ENCODE results near the gene TMEM120B. TPM values are rescaled to one million over a fixed set of nuclear protein-coding genes. Genes with fewer than 3 reads are reported as not detected.

TMEM120B gene
- total and polyA plus RNA-seq, 2 of the 13 experiments (the other 11 are each of a cell fraction or from before 2014, with no cell fraction given): 7.1 to 12.9 TPM

GRCh38 chr12:121793838-121794533 is 81.4 kb downstream of the TMEM120B start (continued):
- no peak for TF ChIP-seq MAFG (CRISPR knock-in tag; IDR thresholded peaks at IDR 0.05)
- peak; percentile 53; the same call in 1 of the 2 replicates for TF ChIP-seq ATF2 (CRISPR knock-in tag; IDR thresholded peaks at IDR 0.05)
- TF ChIP-seq ZHX2 (IDR thresholded peaks at IDR 0.05; ENCODE audit: low read depth): 0 out of 2 replicates have a peak, but pooled peaks have one; percentile 25
- TF ChIP-seq ZHX2 (CRISPR knock-in tag; IDR thresholded peaks at IDR 0.05; ENCODE audit: borderline replicate concordance): no peak; the same call in 1 of the 2 replicates
- peak; percentile 82 for TF ChIP-seq IKZF4 (CRISPR knock-in tag; IDR thresholded peaks at IDR 0.05; ENCODE audit: borderline replicate concordance, low read depth, not compliant biosample characterization)
- TF ChIP-seq ZBTB38 (CRISPR knock-in tag; IDR thresholded peaks at IDR 0.05): peak; percentile 93
- peak; percentile 57 for TF ChIP-seq ZMYM4 (CRISPR knock-in tag; IDR thresholded peaks at IDR 0.05)
- TF ChIP-seq ZNF709 (CRISPR knock-in tag; IDR thresholded peaks at IDR 0.05): no peak
- peak; percentile 90 for TF ChIP-seq GABPB1 (CRISPR knock-in tag; IDR thresholded peaks at IDR 0.05)
- TF ChIP-seq FOXC1 (CRISPR knock-in tag; IDR thresholded peaks at IDR 0.05; ENCODE audit: borderline replicate concordance): peak; percentile 87
- no peak for TF ChIP-seq DBP (CRISPR knock-in tag; IDR thresholded peaks at IDR 0.05; ENCODE audit: not compliant biosample characterization)
- TF ChIP-seq GATAD2A (CRISPR knock-in tag; IDR thresholded peaks at IDR 0.05): peak; percentile 68; the same call in 1 of the 2 replicates
- TF ChIP-seq HMGXB4 (CRISPR knock-in tag; IDR thresholded peaks at IDR 0.05; ENCODE audit: borderline replicate concordance in 1 of 2, low read depth in 1 of 2): peak; percentile 94 to 98
- no peak for TF ChIP-seq ZNF251 (CRISPR knock-in tag; IDR thresholded peaks at IDR 0.05)
- peak; percentile 21; the same call in 1 of the 2 replicates for TF ChIP-seq SP5 (CRISPR knock-in tag; IDR thresholded peaks at IDR 0.05; ENCODE audit: borderline replicate concordance, low read depth)
- TF ChIP-seq ZSCAN9 (CRISPR knock-in tag; IDR thresholded peaks at IDR 0.05; ENCODE audit: borderline replicate concordance): peak; percentile 74; the same call in 1 of the 2 replicates
- peak; percentile 59 for TF ChIP-seq SALL1 (CRISPR knock-in tag; IDR thresholded peaks at IDR 0.05)
- TF ChIP-seq ZNF225 (CRISPR knock-in tag; IDR thresholded peaks at IDR 0.05): 0 out of 2 replicates have a peak, but pooled peaks have one; percentile 16
- no peak for TF ChIP-seq KAT2B (IDR thresholded peaks at IDR 0.05; ENCODE audit: borderline replicate concordance, low read depth, low read length)
- no peak; the same call in none of the 2 replicates for TF ChIP-seq KAT7 (CRISPR knock-in tag; IDR thresholded peaks at IDR 0.05; ENCODE audit: borderline replicate concordance)
